ENCODE measurements around the gene LYPD3. TPM values are rescaled to one million over a fixed set of nuclear protein-coding genes. Genes with fewer than 3 reads are reported as not detected.

The LYPD3 gene
- total and polyA plus RNA-seq, 12 donors, result 0.18 to 1.9 (median 0.84) TPM

GRCh38 chr19:43454031-43454430, 11.4 kb downstream of the LYPD3 start:
- no peaks in the 10 kb centered on the region for H3K9me3 ChIP-seq (replicated peaks in 1 of 3)
- no peaks in the 10 kb centered on the region for H3K4me1 ChIP-seq (replicated peaks in 1 of 2)
- no peak overlapping the region for H3K4me3 ChIP-seq
- TF ChIP-seq CTCF (IDR thresholded peaks at IDR 0.05), result no peak
- no peak for TF ChIP-seq POLR2A (IDR thresholded peaks at IDR 0.05)
- no peaks in the 10 kb centered on the region for H3K27me3 ChIP-seq
- intact Hi-C loops (cut with DNase I), result loop anchor here in 1 of 2 donors (10.0 kb wide), 1 partner anchor 201 kb away; no protein-coding TSS in a partner anchor
- no peaks in the 10 kb centered on the region for H3K36me3 ChIP-seq (replicated peaks in 1 of 2)
- no peak overlapping the region for H3K27ac ChIP-seq
- WGBS, 4 donors, result 74 to 89% (median 79%) methylated on average over 2 of the region's 2 CpGs
- no peak for DNase-seq

GRCh38 chr19:43452582-43452981, 12.8 kb downstream of the LYPD3 start:
- no peak overlapping the region for H3K4me3 ChIP-seq
- no peaks in the 10 kb centered on the region for H3K36me3 ChIP-seq (replicated peaks in 1 of 2)
- TF ChIP-seq CTCF (IDR thresholded peaks at IDR 0.05), result no peak
- TF ChIP-seq POLR2A (IDR thresholded peaks at IDR 0.05), result no peak
- H3K4me1 ChIP-seq (replicated peaks in 1 of 2), result no peaks in the 10 kb centered on the region
- no peak overlapping the region for H3K27ac ChIP-seq
- 61 to 69% (median 63%) methylated on average over 3 of the region's 3 CpGs for WGBS, 4 donors
- intact Hi-C loops (cut with DNase I), result loop anchor here in 1 of 2 donors (10.0 kb wide), 1 partner anchor 202 kb away; no protein-coding TSS in a partner anchor
- no peak for DNase-seq
- H3K9me3 ChIP-seq (replicated peaks in 1 of 3), result no peaks in the 10 kb centered on the region
- no peaks in the 10 kb centered on the region for H3K27me3 ChIP-seq

- H3K4me1 ChIP-seq (replicated peaks in 1 of 2), result no peaks in the 10 kb centered on the region
- H3K9me3 ChIP-seq (replicated peaks in 1 of 3), result no peaks in the 10 kb centered on the region
- WGBS, 4 donors, result 63 to 88% (median 74%) methylated on average over 2 of the region's 2 CpGs
- no peak for DNase-seq
- TF ChIP-seq CTCF (IDR thresholded peaks at IDR 0.05), result no peak
- TF ChIP-seq POLR2A (IDR thresholded peaks at IDR 0.05), result no peak
- no peak overlapping the region for H3K27ac ChIP-seq
- H3K36me3 ChIP-seq (replicated peaks in 1 of 2), result no peaks in the 10 kb centered on the region
- no peak overlapping the region for H3K4me3 ChIP-seq
- no peaks in the 10 kb centered on the region for H3K27me3 ChIP-seq
- intact Hi-C loops (cut with DNase I), result loop anchor here in 1 of 2 donors (10.0 kb wide), 1 partner anchor 204 kb away; no protein-coding TSS in a partner anchor
Observed at GRCh38 chr19:43450545-43450997, 14.8 kb downstream of the LYPD3 start.

- intact Hi-C loops (cut with DNase I), result loop anchor here (2.0 to 5.0 kb wide), 2 partner anchors 65 to 71 kb away; no protein-coding TSS in a partner anchor
- no peaks in the 10 kb centered on the region for H3K4me1 ChIP-seq (replicated peaks in 1 of 2)
- H3K9me3 ChIP-seq (replicated peaks in 1 of 3), result no peaks in the 10 kb centered on the region
- no peak overlapping the region for H3K4me3 ChIP-seq
- 83 to 93% (median 84%) methylated on average over 9 of the region's 9 CpGs for WGBS, 4 donors
- TF ChIP-seq CTCF (IDR thresholded peaks at IDR 0.05) (no peak), POLR2A (IDR thresholded peaks at IDR 0.05) (no peak)
- H3K27me3 ChIP-seq, result no peaks in the 10 kb centered on the region
- no peaks in the 10 kb centered on the region for H3K36me3 ChIP-seq (replicated peaks in 1 of 2)
- no peak for DNase-seq
- no peak overlapping the region for H3K27ac ChIP-seq
Observed at GRCh38 chr19:43447655-43448054, 17.8 kb downstream of the LYPD3 start.
